Measurements from ENCODE around the gene PITPNC1.

GRCh38 chr17:67613961-67614360 lies 236.9 kb downstream of the PITPNC1 start:
- no peak for TF ChIP-seq CTCF (IDR thresholded peaks at IDR 0.05)
- TF ChIP-seq POLR2A (IDR thresholded peaks at IDR 0.05), result no peak
